PC-3 (cell line): Measurements from ENCODE around the gene RBM15. TPM values are rescaled to one million over a fixed set of nuclear protein-coding genes. Genes with fewer than 3 reads are reported as not detected.

ENCODE experiments used
- ATAC-seq: fragments of 200-7000 bp; cut with Tn5 transposase; 2 replicates; pipeline ENCODE4 v1.9.1; 2020; ENCODE audit warnings: mild to moderate bottlenecking, moderate library complexity
- BruUV-seq: library from RNA; stranded (reverse); fragments of 400-500 nt; replicated peaks from 2 replicates; lab custom pipeline; 2021; lab: Mats Ljungman, UMichigan
- CTCF ChIA-PET: fragments of 300-600 bp; sonication (Branson Sonifier 250); formaldehyde crosslinking; loops from one replicate; lab custom pipeline; 2022; ENCODE audit warnings: antibody characterized with exemption; lab: Charles Lee
- POLR2A ChIA-PET: fragments of 300-600 bp; sonication (Branson Sonifier 250); formaldehyde crosslinking; loops from one replicate; lab custom pipeline; 2022; ENCODE audit warnings: antibody characterized with exemption; ENCODE audit not compliant: unreplicated experiment; lab: Charles Lee
- DNase-seq: peaks from one replicate; pipeline ENCODE4 v3.0.0-alpha.2; 2015
- H2AFZ ChIP-seq: fragments of 300-600 bp; sonication (generic); 2 replicates; pipeline ENCODE4 v1.6.0; 2016; ENCODE audit warnings: antibody characterized with exemption, low read length
- H3F3A ChIP-seq: fragments of 300-600 bp; sonication (generic); one replicate; pipeline ENCODE4 v1.6.0; 2017; ENCODE audit warnings: antibody characterized with exemption, low read length, control low read depth, mild to moderate bottlenecking; ENCODE audit not compliant: unreplicated experiment
- H3K27ac ChIP-seq: fragments of 300-600 bp; sonication (generic); 2 replicates; pipeline ENCODE4 v1.5.1; 2016; ENCODE audit warnings: mild to moderate bottlenecking, low read length
- H3K27me3 ChIP-seq: fragments of 300-600 bp; sonication (generic); 2 replicates; pipeline ENCODE4 v1.6.1; 2016; ENCODE audit warnings: low read length, mixed read lengths
- H3K36me3 ChIP-seq: fragments of 300-600 bp; sonication (generic); 2 replicates; pipeline ENCODE4 v1.6.1; 2016; ENCODE audit warnings: low read depth, mixed run types, low read length, mixed read lengths
- H3K4me1 ChIP-seq: fragments of 300-600 bp; sonication (generic); 2 replicates; pipeline ENCODE4 v1.5.1; 2016; ENCODE audit warnings: low read length; ENCODE audit not compliant: insufficient read depth
- H3K4me2 ChIP-seq: fragments of 300-600 bp; sonication (generic); 2 replicates; pipeline ENCODE4 v1.6.0; 2016; ENCODE audit warnings: low read length
- H3K4me3 ChIP-seq: fragments of 300-600 bp; sonication (generic); 2 replicates; pipeline ENCODE4 v1.5.1; 2016; ENCODE audit warnings: mild to moderate bottlenecking, low read length, mixed read lengths
- H3K79me2 ChIP-seq: fragments of 300-600 bp; sonication (generic); 2 replicates; pipeline ENCODE4 v1.6.1; 2017; ENCODE audit warnings: low read length, mixed read lengths
- H3K9ac ChIP-seq: fragments of 300-600 bp; sonication (generic); 2 replicates; pipeline ENCODE4 v1.6.0; 2016; ENCODE audit warnings: mild to moderate bottlenecking, low read length
- H3K9me2 ChIP-seq: fragments of 300-600 bp; sonication (generic); replicated peaks from 2 replicates; pipeline ENCODE4 v1.6.1; 2016; ENCODE audit warnings: mixed run types, low read length, mixed read lengths
- H3K9me3 ChIP-seq: fragments of 300-600 bp; sonication (generic); 2 replicates; pipeline ENCODE4 v1.6.1; 2016; ENCODE audit warnings: low read length, mixed read lengths
- H4K20me1 ChIP-seq: fragments of 300-600 bp; sonication (generic); 2 replicates; pipeline ENCODE4 v1.6.1; 2016; ENCODE audit warnings: low read length, mixed read lengths
- EZH2 ChIP-seq: fragments of 300-600 bp; sonication (generic); IDR thresholded peaks from one replicate; pipeline ENCODE4 v1.6.1; 2017; ENCODE audit warnings: antibody characterized with exemption, mild to moderate bottlenecking, low read length; ENCODE audit not compliant: unreplicated experiment
- EZH2phosphoT487 ChIP-seq: fragments of 300-600 bp; sonication (generic); IDR thresholded peaks from 2 replicates; pipeline ENCODE4 v1.6.1; 2018; ENCODE audit warnings: mild to moderate bottlenecking, antibody characterized with exemption, low read length, borderline replicate concordance
- intact Hi-C: fragments of 100-400 bp; cut with micrococcal nuclease; formaldehyde crosslinking; loops from 2 replicates; pipeline ENCODE4 v1.9.0; 2023
- total RNA-seq: library from RNA; depleted of rRNA; stranded (reverse); fragments of >200 nt; gene quantifications from 2 replicates; pipeline ENCODE4 v1.2.3, GENCODE V29; 2014
- TF ChIP-seq, protein P1 (sequence below): fragments of 300-600 bp; sonication (generic); conservative IDR thresholded peaks from 2 replicates; pipeline ENCODE4 v1.5.1; 2017; ENCODE audit warnings: antibody characterized with exemption, low read depth, mild to moderate bottlenecking, low read length

RBM15 gene
- total RNA-seq, 1 experiment from 2014 or later, result 41.3 TPM

DNA sequence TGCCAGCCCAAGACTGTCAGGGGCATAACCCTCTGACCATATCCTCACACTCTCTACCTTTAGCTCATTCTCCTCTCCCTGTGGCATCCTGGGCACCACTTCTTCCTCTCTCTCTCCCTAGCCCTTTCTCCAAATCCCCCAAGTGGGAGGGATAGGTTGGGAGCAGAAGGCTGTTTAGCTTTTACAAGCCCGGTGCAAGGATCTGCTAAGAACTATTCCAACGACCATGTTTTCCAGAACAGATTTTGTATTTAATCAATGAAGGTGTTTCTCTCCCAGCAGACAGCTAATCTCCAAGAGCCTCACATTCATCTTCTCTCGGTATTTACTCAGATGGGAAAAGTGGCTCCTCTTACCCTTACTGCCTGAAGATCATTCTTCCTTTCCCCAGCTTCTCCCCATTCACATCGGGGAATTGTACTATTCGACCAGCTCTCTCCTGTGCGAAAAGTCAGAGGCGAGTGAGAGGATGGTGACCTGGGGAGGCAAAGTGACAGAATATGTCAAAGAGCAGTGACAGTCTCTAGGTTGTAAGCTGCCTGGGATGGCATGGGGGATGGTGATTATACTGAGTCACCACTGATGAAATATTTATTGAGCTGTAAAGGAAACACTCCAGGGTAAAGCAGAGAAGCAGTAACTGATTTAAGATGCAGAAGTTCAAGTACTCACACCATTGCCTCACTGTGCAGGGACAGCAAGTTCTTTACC, 47.0 kb upstream of the RBM15 start:
- Histone ChIP-seq H3K36me3 (no peaks in the 10 kb centered on the region), H4K20me1 (no peaks in the 10 kb centered on the region), H3K79me2 (no peaks in the 10 kb centered on the region), H3K4me2 (peak overlapping the region; percentile 38; the same call in 1 of the 2 replicates), H2AFZ (no peak overlapping the region), H3K9me3 (no peaks in the 10 kb centered on the region), H3K4me1 (peaks cover 15% of the 10 kb centered on the region), H3K9me2 (no peaks in the 10 kb centered on the region), H3K27me3 (0 out of 2 replicates have a peak, but pooled peaks cover 3% of the 10 kb centered on the region), H3K9ac (no peak overlapping the region), H3K4me3 (no peak overlapping the region), H3F3A (no peaks in the 10 kb centered on the region), H3K27ac (no peak overlapping the region)
- TF ChIP-seq, protein P1, sequence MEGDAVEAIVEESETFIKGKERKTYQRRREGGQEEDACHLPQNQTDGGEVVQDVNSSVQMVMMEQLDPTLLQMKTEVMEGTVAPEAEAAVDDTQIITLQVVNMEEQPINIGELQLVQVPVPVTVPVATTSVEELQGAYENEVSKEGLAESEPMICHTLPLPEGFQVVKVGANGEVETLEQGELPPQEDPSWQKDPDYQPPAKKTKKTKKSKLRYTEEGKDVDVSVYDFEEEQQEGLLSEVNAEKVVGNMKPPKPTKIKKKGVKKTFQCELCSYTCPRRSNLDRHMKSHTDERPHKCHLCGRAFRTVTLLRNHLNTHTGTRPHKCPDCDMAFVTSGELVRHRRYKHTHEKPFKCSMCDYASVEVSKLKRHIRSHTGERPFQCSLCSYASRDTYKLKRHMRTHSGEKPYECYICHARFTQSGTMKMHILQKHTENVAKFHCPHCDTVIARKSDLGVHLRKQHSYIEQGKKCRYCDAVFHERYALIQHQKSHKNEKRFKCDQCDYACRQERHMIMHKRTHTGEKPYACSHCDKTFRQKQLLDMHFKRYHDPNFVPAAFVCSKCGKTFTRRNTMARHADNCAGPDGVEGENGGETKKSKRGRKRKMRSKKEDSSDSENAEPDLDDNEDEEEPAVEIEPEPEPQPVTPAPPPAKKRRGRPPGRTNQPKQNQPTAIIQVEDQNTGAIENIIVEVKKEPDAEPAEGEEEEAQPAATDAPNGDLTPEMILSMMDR, result no peak
- no peak for TF ChIP-seq EZH2phosphoT487
- no peak for TF ChIP-seq EZH2
- BruUV-seq, result no TSS peak
- peak; percentile 75 for DNase-seq
- CTCF ChIA-PET, result interaction anchor here (0.7 to 1.4 kb wide), 2 partner anchors 29 to 85 kb away, joined by 3 to 7 read pairs; no protein-coding TSS in a partner anchor
- POLR2A ChIA-PET, result interaction anchor here (0.6 kb wide), 1 partner anchor 76 kb away, joined by 3 read pairs; no protein-coding TSS in a partner anchor
- peak; percentile 97 for ATAC-seq
- intact Hi-C loops, result no loop called here

DNA sequence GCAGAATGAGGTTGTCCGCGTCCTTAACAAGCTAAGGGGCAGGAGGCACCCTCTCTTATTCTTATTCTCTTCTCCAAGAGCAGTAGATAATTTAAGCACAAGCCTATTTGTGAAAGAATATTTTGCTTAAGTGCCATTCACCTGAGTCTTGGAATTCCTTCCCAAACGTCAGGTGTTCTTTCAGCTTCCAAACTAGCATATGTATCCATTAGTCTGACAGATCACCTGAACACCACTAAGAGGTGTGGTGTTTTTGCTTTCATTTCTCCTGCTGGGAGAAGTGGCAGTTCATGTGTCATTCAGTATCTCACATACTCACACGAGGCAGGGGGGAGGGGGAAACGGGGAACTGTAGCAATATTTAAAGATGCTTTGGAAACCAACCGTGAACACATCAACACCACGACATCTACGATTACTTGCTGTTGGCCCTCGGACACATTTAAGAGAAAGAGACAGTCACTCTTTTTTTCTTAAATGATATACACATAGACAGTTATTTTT, 45.5 kb upstream of the RBM15 start:
- no peaks in the 10 kb centered on the region for H3F3A ChIP-seq
- ChIA-PET CTCF (no interaction called here), POLR2A (no interaction called here)
- H3K79me2 ChIP-seq, result no peaks in the 10 kb centered on the region
- intact Hi-C loops, result no loop called here
- no peak for ATAC-seq
- peaks cover 15% of the 10 kb centered on the region for H3K4me1 ChIP-seq
- H3K4me2 ChIP-seq, result no peak overlapping the region
- TF ChIP-seq EZH2phosphoT487, result no peak
- TF ChIP-seq EZH2, result no peak
- TF ChIP-seq, protein P1, result no peak
- H3K9me3 ChIP-seq, result no peaks in the 10 kb centered on the region
- no peak overlapping the region for H3K4me3 ChIP-seq
- no peaks in the 10 kb centered on the region for H3K36me3 ChIP-seq
- H2AFZ ChIP-seq, result no peak overlapping the region
- no TSS peak for BruUV-seq
- H3K9ac ChIP-seq, result no peak overlapping the region
- H3K27ac ChIP-seq, result no peak overlapping the region
- no peaks in the 10 kb centered on the region for H4K20me1 ChIP-seq
- H3K27me3 ChIP-seq, result peaks cover 10% of the 10 kb centered on the region; the same call in 1 of the 2 replicates
- no peaks in the 10 kb centered on the region for H3K9me2 ChIP-seq
- no peak for DNase-seq

DNA sequence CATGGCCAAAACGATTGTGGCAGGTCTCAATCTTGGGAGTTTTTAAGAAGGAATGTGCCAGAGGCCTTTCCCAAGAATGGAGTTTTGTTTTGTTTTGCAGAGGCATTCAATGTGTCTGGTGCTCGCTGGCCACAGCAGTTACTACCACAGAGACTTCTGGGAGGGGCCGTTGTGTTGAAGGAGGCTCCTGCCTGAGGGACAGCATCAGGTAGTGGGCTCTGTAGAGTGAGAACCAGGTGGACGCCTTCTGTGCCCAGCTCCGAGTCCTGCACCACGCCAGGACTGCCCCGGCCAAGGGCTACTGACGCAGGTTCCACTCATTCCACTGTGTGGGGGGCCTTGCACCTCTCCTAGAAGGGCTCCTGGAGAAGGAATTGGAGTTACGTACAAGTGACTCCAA, 44.9 kb upstream of the RBM15 start:
- Histone ChIP-seq H3K36me3 (no peaks in the 10 kb centered on the region), H3K9me2 (no peaks in the 10 kb centered on the region), H3K4me2 (no peak overlapping the region), H3K9me3 (no peaks in the 10 kb centered on the region), H3K9ac (no peak overlapping the region), H3K27ac (no peak overlapping the region), H3K27me3 (peaks cover 10% of the 10 kb centered on the region; the same call in 1 of the 2 replicates), H3F3A (no peaks in the 10 kb centered on the region), H3K79me2 (no peaks in the 10 kb centered on the region), H3K4me1 (peaks cover 15% of the 10 kb centered on the region), H4K20me1 (no peaks in the 10 kb centered on the region), H2AFZ (no peak overlapping the region), H3K4me3 (no peak overlapping the region)
- TF ChIP-seq EZH2 (no peak), EZH2phosphoT487 (no peak)
- TF ChIP-seq, protein P1, result no peak
- no peak for ATAC-seq
- POLR2A ChIA-PET, result no interaction called here
- intact Hi-C loops, result no loop called here
- no peak for DNase-seq
- CTCF ChIA-PET, result no interaction called here
- no TSS peak for BruUV-seq
